Activated T-cell treated with anti-CD3 and anti-CD28 coated beads, Interleukin-2, amount 50 U/mL, for 4 hours (primary cell): Measurements from ENCODE around the gene CPSF3. TPM values are rescaled to one million over a fixed set of nuclear protein-coding genes. Genes with fewer than 3 reads are reported as not detected.

Experiments
- ATAC-seq, 2 donors: fragments of 200-7000 bp; cut with Tn5 transposase; one replicate each; pipeline ENCODE4 v1.10.0; 2021
- DNase-seq: peaks from one replicate; pipeline ENCODE4 v3.0.0-alpha.2; 2020
- H3K27me3 Mint-ChIP-seq: one replicate; pipeline ENCODE4 v1.8.0; 2021; ENCODE audit warnings: low read depth, mixed read lengths
- H3K36me3 Mint-ChIP-seq: one replicate; pipeline ENCODE4 v1.8.0; 2022; ENCODE audit warnings: mixed read lengths; ENCODE audit not compliant: insufficient read depth
- H3K4me1 Mint-ChIP-seq: one replicate; pipeline ENCODE4 v1.8.0; 2021; ENCODE audit warnings: low read depth, mixed read lengths
- H3K4me3 Mint-ChIP-seq: one replicate; pipeline ENCODE4 v1.8.0; 2021; ENCODE audit warnings: mild to moderate bottlenecking, moderate library complexity, mixed read lengths
- H3K9me3 Mint-ChIP-seq: one replicate; pipeline ENCODE4 v1.8.0; 2021; ENCODE audit warnings: mixed read lengths
- total RNA-seq, 3 donors: library from RNA; stranded (reverse); gene quantifications; one replicate each; pipeline ENCODE4 v1.2.1, GENCODE V29; 2021

The CPSF3 gene
- total RNA-seq, 3 donors from 2014 or later: 61.8 to 66.6 (median 63.5) TPM

DNA sequence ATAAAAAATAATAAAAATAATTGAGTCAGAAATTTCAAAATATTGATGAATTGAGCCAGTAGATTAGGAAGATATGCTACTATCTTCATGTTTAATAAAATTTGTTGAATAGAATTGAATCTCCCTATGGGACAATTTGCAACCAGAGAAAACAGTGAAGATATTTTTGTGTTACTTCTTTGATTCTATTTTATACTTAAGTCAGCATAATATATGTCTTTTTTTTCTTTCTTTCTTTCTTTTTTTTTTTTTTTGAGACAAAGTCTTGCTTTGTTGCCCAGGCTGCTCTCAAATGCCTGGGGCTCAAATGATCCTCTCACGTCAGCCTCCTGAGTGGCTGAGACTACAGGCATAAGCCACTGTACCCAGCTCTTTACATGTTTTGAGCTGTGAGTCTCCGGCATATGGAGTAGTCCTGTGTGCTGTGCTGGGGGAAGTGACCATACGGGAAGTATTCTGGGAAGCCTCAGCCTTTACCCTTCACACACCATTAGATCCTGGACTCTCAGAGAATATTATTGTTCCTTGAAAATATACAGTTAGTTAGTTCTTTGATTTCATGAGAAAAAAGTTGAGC lies 37.1 kb downstream of the CPSF3 start:
- ATAC-seq: no peak
- Mint-ChIP-seq H3K4me3 (no peak overlapping the region), H3K36me3 (peaks cover 22% of the 10 kb centered on the region), H3K9me3 (no peaks in the 10 kb centered on the region), H3K27me3 (no peaks in the 10 kb centered on the region), H3K4me1 (no peaks in the 10 kb centered on the region)
- DNase-seq: no peak

DNA sequence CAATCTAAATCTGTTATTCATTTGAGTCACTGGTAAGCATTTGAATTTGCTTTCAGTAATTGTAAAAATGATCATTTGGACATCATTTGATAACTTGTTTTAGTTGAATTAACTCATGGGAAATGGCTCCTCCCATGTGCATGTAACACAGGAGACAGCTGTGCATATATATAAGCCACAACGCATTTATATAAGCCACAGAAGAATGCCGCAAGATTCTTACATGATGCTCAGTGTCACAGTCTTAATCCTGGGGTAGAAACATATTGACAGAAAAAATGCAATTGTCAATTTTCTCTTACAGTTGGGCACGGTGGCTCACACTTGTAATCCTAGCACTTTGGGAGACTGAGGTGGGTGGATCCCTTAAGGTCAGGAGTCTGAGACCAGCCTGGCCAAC lies 37.6 kb downstream of the CPSF3 start:
- Mint-ChIP-seq H3K4me1 (no peaks in the 10 kb centered on the region), H3K4me3 (no peak overlapping the region), H3K27me3 (no peaks in the 10 kb centered on the region), H3K36me3 (peaks cover 27% of the 10 kb centered on the region), H3K9me3 (no peaks in the 10 kb centered on the region)
- ATAC-seq: no peak
- no peak for DNase-seq

DNA sequence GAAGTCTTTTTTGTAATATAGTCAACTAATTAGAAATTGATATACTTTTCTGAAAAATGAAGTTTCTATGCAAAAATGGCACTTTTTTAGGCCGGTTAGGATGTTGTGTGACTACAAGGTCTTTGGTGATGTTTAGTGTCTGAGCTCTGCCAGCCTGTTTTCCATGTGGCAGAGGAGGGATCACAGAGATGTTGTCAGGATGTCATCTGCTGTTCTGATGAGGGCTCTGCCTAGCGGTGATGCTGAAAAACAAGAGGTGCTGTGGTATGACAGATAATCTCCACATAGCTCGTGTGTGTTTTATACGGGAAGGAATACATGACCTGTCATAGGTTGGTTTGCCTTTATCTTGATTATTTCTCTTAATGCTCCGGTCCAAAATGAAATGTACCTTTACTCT lies 38.9 kb downstream of the CPSF3 start:
- Mint-ChIP-seq H3K4me3 (no peak overlapping the region), H3K4me1 (no peaks in the 10 kb centered on the region), H3K27me3 (no peaks in the 10 kb centered on the region), H3K36me3 (peaks cover 30% of the 10 kb centered on the region), H3K9me3 (no peaks in the 10 kb centered on the region)
- no peak for DNase-seq
- no peak for ATAC-seq

DNA sequence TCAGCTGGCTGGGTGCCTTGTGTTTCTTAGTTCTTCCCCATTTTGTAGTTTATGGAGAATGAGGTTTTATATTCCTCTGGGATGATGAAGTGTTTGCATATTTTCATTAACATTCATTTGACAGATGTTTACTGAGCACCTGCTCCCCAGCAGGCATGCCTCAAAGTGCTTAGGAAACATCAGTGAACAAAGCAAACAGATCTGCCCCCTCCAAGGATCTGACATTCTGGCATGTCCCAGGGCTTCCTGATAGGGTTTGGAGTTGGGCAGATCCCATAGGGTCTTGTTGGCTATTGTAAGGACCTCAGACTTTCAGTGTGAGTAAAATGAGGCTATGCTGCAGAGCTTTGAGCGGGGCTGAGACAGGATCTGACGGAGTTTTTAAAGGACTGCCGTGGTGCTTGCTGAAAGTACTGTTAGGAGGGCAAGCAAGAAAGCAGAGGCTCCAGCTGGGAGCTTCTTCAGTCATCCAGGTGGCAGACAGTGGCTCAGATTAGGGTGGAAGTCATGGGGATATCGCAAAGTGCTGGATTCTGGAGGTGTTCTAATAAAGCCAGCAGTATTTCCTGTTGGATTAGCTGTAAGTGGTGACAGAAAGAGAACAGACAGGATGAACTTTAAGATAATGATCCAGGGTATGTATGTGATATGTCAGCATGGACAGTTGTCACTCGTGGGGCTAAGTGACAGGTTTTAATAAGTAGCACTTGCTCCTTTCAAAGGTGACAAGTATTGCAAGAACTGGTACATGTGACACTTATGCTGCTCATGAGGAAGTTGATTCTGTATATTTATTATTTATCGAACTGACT lies 39.6 kb downstream of the CPSF3 start:
- Mint-ChIP-seq H3K4me1 (no peaks in the 10 kb centered on the region), H3K36me3 (peaks cover 30% of the 10 kb centered on the region), H3K4me3 (no peak overlapping the region), H3K27me3 (no peaks in the 10 kb centered on the region), H3K9me3 (no peaks in the 10 kb centered on the region)
- no peak for DNase-seq
- ATAC-seq: peak in 1 of 2 donors; percentile 32

DNA sequence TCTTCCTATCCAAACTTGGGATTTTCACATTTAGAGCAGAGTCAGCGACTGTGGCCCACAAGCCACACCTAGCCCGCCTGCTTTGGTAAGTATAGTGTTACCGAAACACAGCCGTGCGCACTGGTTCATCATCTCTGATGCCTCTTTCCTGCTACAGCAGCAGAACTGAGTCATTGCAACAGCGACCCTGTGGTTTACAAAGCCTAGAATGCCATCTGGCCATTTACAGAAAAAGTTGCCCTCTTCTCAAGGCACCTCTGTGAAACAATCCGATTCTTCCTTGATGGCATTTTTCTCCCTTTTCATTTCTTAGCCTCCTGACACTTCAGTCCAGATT lies 40.2 kb downstream of the CPSF3 start:
- Mint-ChIP-seq H3K4me3 (no peak overlapping the region), H3K9me3 (no peaks in the 10 kb centered on the region), H3K4me1 (no peaks in the 10 kb centered on the region), H3K36me3 (peaks cover 30% of the 10 kb centered on the region), H3K27me3 (no peaks in the 10 kb centered on the region)
- no peak for DNase-seq
- peak; percentile 51 to 72 for ATAC-seq

DNA sequence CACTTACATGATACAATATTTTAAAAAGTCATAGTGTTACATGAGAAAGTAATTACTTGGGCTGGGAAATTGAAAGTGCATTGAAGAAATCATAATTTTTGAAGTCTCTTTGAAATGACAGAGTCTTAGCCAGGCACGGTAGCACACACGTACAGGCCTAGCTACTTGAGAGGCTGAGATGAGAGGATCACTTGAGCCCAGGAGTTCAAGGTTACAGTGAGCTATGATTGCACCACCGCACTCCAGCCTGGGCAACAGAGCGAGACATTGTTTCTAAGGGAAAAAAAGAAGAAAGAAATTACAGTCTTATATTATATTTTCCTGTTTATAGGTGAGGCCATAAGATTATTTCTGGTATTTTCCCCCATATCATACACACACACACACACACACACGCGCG lies 41.7 kb downstream of the CPSF3 start:
- Mint-ChIP-seq H3K27me3 (no peaks in the 10 kb centered on the region), H3K9me3 (no peaks in the 10 kb centered on the region), H3K4me1 (no peaks in the 10 kb centered on the region), H3K4me3 (no peak overlapping the region), H3K36me3 (peaks cover 29% of the 10 kb centered on the region)
- no peak for ATAC-seq
- DNase-seq: no peak

DNA sequence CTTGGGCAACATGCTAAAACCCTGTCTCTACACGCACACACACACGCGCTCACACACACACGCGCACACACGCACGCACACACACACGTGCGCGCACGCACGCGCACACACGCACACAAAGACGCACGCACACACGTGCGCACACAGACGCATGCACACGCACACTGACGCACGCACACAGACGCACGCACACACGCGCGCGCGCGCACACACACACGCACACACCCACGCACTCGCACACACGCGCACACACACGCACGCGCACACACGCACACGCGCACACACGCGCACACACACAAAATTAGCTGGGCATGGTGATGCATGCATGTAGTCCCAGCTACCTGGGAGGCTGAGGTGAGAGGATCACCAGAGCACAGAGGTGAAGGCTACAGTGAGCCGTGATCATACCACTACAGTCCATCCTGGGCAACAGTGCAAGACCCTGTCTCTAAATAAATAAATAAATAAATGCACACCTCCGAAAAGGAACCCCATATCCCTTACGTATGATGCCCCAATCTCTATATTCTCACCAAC lies 42.8 kb downstream of the CPSF3 start:
- DNase-seq (no peak), ATAC-seq (no peak)
- Mint-ChIP-seq H3K27me3 (no peaks in the 10 kb centered on the region), H3K9me3 (no peaks in the 10 kb centered on the region), H3K4me3 (no peak overlapping the region), H3K36me3 (peaks cover 24% of the 10 kb centered on the region), H3K4me1 (no peaks in the 10 kb centered on the region)

DNA sequence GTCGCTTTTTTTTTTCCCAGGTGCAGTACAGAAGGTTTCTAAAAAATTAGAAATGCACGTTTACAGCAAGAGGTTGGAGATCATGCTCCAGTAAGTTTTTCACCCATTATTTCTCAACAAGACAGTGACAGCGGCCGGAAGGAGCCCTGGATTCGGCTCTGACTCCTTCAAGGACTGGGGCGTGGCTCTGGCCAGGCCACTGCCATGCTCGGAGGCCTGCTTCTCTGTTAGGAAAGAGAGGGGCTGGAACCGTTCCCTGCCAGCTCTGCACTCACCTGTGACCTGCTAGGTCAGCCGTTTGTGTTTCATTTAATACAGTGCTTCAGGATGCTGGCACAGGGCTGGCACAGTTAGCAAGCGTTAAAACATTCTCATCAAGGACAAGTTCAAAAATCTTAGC lies 44.2 kb downstream of the CPSF3 start:
- no peaks in the 10 kb centered on the region for H3K9me3 Mint-ChIP-seq
- no peaks in the 10 kb centered on the region for H3K4me1 Mint-ChIP-seq
- no peak for DNase-seq
- no peak for ATAC-seq
- H3K36me3 Mint-ChIP-seq: peaks cover 22% of the 10 kb centered on the region
- no peak overlapping the region for H3K4me3 Mint-ChIP-seq
- no peaks in the 10 kb centered on the region for H3K27me3 Mint-ChIP-seq

DNA sequence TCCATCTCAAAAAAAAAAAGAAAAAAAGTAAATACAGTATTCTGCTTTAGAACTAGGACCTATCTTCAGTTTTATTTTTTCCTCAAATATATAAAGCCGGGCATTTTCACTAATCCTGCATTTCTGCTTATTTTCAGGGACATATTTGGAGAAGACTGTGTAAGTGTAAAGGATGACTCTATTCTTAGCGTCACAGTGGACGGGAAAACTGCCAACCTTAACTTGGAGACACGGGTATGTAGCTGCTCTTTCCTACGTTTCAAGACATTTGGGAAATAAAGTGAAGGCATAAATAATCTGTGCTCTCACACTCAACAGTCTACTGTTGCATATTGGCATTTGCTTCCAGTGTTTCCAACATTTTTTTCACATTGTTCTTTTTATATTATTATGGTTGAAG lies 47.8 kb downstream of the CPSF3 start:
- Mint-ChIP-seq H3K36me3 (peaks cover 22% of the 10 kb centered on the region), H3K27me3 (no peaks in the 10 kb centered on the region), H3K4me3 (no peak overlapping the region), H3K4me1 (peaks cover 18% of the 10 kb centered on the region), H3K9me3 (no peaks in the 10 kb centered on the region)
- DNase-seq: no peak
- no peak for ATAC-seq

DNA sequence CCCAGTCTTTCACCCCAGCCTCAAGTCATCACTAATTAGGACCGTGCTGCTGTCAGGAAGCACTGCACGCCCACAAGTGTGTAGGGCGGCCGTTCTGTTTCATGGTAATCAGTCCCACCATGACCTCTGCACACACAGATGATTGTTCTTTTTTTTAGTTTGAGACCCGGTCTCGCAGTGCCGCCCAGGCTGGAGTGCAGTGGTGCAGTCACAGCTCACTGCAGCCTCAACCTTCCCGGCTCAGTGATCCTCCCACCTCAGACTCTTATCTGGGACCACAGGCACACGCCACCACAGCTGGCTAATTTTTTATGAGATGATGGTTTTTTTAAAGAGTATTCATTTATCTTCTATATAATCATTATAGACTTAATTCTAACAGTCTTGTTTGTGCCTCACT lies 49.1 kb downstream of the CPSF3 start:
- peaks cover 25% of the 10 kb centered on the region for H3K36me3 Mint-ChIP-seq
- H3K4me3 Mint-ChIP-seq: peak overlapping the region; percentile 80
- ATAC-seq (no peak), DNase-seq (no peak)
- H3K27me3 Mint-ChIP-seq: no peaks in the 10 kb centered on the region
- no peaks in the 10 kb centered on the region for H3K9me3 Mint-ChIP-seq
- H3K4me1 Mint-ChIP-seq: peaks cover 30% of the 10 kb centered on the region

DNA sequence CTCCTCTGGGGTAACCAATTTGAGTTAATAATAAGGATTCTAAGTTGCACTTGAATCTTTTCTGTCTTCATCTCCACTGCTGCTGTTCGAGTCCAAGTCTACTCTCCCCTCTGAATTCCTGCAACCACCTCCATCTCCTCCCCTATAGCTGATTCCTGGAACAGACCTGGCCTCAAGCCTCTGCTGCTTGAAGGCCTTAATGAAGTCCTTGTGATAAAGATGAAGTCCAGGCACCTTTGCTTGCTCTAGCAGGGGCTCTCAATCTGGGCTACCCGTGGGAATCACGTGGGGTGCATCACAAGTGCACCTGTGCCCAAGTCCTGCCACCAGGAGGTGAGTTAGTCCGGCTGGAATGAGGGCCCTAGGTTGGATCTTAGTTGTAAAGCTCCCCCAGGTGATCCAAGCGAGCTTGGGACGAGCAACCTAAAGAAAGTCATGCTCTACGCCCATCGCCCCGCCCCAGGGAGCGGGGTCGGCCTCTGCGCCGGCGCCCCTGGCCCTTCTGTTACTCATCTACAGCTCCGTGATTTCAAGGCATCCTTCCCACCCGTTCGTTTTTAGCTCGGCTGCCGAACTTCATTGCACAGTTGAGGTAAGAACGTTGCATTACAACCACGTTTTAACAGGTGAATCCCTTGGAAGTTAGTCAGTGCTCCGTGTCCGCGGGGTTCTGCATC lies 50.0 kb downstream of the CPSF3 start:
- ATAC-seq (peak; percentile 22 to 25), DNase-seq (no peak)
- H3K27me3 Mint-ChIP-seq: no peaks in the 10 kb centered on the region
- H3K4me3 Mint-ChIP-seq: peak overlapping the region; percentile 80
- H3K4me1 Mint-ChIP-seq: peaks cover 38% of the 10 kb centered on the region
- no peaks in the 10 kb centered on the region for H3K9me3 Mint-ChIP-seq
- peaks cover 28% of the 10 kb centered on the region for H3K36me3 Mint-ChIP-seq

DNA sequence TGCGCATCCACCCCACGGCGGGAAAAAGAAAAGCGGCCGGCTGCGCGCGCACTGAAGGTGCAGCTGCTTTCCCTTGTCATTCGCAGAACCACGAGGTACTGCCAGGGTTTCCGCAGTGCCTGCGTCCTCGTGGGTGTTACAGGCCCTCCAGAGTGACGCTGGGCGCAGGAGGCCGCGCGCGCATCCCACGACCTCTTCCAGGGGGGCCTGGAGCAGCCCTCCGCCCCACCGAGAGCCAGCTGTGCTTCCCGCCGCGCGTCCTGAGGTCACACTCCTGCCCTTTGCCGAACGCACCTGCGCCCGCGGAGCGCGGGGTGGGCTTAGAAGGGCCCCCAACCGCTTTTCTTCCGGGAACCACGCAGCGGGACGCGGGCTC lies 50.5 kb downstream of the CPSF3 start:
- Mint-ChIP-seq H3K4me1 (peaks cover 43% of the 10 kb centered on the region), H3K27me3 (no peaks in the 10 kb centered on the region), H3K4me3 (peak overlapping the region; percentile 80), H3K36me3 (peaks cover 29% of the 10 kb centered on the region), H3K9me3 (no peaks in the 10 kb centered on the region)
- peak; percentile 68 for DNase-seq
- ATAC-seq: peak; percentile 61 to 66

DNA sequence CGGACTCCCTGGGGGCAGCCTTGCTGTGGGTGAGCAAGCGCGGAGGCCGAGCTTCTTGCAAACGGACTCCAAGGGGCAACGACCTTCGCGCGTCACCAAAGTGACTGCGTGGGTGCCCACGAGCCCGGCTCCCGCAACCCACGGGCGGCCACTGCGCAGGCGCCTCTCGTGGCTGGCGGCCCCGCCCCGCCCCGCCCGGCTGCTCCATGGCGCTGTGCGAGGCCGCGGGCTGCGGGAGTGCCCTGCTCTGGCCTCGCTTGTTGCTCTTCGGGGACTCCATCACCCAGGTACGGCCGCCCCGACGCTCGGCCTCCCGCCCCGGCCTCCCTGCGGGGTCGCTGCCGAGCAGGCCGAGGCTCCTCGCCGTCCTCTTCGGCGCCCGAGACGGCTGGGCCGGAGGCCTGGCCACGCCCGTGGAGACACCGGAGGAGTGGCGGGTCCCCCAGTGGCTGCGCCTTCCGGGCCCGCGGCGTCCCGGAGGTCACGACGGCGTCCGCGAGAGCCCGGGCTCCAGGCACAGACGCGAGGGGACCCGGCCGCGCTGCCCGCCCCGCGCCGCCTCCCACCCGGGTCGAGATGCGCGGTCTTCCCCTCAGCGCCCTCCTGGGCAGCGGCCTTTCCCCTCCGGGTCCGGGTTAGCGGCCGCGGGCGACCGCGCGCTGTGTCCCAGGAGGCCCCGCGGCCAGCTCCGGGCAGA lies 51.1 kb downstream of the CPSF3 start, which contains the start of gene IAH1:
Gene IAH1, plus strand, starts transcription at position 191 of the 697 bp plus-strand sequence. Its CDS starts 16 bp downstream, at position 207.
- Mint-ChIP-seq H3K4me1 (peaks cover 47% of the 10 kb centered on the region), H3K9me3 (no peaks in the 10 kb centered on the region), H3K27me3 (no peaks in the 10 kb centered on the region), H3K36me3 (peaks cover 32% of the 10 kb centered on the region), H3K4me3 (peak within 1 kb of the TSS; percentile 80)
- ATAC-seq (peak; percentile 84 to 85), DNase-seq (peak; percentile 79)

DNA sequence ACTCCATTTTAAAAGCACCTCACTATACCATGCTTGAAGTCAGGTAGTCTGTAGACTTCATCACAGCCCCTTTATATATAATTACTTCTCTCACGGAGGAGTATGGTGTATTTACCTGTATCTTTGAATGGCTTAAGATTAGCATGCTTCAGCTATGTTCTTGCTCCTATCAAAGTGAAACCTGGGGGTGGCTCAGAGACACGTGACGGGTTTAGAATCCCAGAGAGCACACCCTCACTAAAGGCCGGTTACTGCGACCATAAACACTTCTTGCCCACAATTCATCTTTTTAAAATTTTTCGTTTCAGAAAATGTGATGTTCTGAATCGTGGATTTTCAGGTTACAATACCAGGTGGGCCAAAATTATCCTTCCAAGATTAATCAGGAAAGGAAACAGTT lies 54.5 kb downstream of the CPSF3 start:
- no peak overlapping the region for H3K4me3 Mint-ChIP-seq
- no peaks in the 10 kb centered on the region for H3K9me3 Mint-ChIP-seq
- no peak for ATAC-seq
- no peak for DNase-seq
- H3K36me3 Mint-ChIP-seq: peaks cover 36% of the 10 kb centered on the region
- no peaks in the 10 kb centered on the region for H3K27me3 Mint-ChIP-seq
- peaks cover 54% of the 10 kb centered on the region for H3K4me1 Mint-ChIP-seq
